GM19455 (cell line): ENCODE measurements around the gene ZFP36.

Experiments used
- ATAC-seq: cut with Tn5 transposase; IDR thresholded peaks from one replicate; pipeline ENCODE4 v1.9.1; 2021; ENCODE audit not compliant: unreplicated experiment

The ZFP36 gene

DNA sequence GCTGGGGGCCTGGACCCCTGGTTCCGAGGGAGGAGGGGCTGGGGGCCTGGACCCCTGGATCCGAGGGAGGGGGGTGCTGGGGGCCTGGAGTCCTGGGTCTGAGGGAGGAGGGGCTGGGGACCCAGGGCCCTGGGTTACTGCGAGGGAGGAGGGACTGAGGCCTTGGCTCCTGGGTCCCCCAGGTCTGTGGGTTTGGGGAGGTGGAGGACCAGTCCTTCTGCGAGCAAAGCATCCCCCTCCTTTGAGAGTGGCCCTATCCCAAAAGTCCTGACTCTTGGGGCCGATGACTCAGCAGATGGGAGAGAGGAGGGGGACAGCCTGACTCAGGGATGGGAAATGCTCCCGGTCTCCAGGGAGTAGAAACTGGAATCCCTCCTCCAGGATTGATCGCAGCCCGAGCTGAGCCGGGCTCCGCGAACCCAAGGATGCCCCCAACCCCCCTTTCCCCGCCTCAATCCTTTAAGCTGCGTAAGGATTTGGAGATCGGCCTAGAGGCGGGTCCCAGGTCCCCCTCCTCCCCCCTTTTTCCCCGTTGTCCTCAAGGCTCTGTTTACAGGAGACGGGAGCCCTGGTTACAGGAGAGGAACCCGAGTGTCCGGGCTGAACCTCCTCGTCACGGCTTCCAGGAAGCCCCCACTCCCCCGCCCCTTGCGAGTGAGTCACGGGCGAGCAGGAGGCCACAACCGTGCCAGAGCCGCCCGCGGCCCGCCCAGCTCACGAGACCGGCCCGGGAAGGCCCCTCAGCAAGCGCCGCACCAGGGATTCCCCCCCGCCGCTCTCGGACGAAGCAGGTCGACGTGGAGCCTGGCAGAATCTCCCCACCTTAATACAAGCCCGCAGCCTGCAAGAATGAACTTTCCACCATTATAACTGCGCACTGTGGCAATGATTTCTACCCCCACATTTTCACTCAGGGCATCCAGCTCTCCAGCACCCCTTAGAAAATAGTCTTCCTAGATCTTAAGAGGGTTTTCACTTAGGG lies 3.0 kb upstream of the ZFP36 start:
- ATAC-seq = no peak

DNA sequence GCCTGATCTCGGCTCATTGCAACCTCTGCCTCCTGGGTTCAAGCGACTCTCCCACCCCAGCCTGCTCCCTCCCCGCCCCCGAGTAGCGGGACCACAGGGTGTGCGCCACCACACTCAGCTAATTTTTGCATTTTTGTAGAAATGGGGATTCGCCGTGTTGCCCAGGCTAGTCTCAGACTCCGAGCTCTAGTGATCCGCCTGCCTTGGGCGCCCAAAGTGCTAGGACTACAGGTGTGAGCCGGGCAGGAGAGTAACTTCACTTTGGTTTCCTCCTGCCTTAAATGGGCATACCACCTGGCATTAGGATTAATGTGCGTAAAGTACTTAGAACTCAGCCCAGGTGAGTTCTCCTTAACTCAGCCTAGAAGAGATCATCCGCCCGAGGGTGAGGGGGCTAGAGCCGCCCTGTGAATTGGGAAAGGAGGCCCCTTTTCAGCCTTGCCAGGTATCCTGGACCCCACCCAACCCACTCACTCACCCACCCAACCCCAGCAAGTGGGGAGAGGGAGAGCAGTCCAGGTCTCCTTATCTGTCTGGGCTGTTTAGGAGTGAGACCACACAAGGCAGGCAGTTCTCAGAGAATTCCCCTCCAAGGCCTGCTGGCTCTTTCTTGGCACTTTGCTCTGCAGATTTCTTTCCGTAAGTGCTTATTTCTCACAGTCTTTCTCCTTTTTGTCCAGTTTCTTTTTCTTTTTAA lies 1.2 kb upstream of the ZFP36 start:
- no peak for ATAC-seq

DNA sequence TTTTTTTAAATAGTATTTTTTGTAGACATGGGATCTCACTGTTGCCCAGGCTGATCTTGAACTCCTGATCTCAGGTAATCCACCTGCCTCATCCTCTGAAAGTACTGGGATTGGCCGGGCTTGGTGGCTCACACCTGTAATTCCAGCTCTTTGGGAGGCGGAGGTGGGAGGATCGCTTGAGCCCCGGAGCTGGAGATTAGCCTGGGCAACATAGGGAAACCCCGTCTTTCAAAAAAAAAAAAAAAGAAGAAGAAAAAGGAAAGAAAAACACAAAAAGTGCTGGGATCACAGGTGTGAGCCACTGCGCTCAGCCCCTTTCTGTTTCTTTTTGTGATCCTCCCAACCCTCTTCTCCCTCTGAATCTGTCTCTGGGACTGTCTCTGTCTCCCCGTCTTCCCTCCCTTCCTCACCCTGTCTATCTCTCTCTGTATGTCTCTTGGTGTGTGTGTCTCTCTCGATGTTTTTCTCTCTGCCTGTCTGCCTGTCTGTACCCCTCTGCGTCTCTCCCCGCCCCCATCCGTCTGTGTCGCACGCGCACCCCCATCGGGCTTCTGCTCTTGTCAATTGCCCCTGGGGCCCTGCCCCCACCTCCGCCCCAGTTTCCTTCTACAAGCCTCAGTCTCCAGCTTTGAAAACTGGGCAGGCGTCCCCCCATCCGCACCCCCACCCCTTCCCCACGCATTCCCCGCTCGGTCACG lies 540 bp upstream of the ZFP36 start:
- ATAC-seq = no peak

- no peak for ATAC-seq
Measured at GRCh38 chr19:39407410-39407659, 688 bp downstream of the ZFP36 start.

GRCh38 chr19:39407660-39408391 lies 1.2 kb downstream of the ZFP36 start:
- no peak for ATAC-seq

DNA sequence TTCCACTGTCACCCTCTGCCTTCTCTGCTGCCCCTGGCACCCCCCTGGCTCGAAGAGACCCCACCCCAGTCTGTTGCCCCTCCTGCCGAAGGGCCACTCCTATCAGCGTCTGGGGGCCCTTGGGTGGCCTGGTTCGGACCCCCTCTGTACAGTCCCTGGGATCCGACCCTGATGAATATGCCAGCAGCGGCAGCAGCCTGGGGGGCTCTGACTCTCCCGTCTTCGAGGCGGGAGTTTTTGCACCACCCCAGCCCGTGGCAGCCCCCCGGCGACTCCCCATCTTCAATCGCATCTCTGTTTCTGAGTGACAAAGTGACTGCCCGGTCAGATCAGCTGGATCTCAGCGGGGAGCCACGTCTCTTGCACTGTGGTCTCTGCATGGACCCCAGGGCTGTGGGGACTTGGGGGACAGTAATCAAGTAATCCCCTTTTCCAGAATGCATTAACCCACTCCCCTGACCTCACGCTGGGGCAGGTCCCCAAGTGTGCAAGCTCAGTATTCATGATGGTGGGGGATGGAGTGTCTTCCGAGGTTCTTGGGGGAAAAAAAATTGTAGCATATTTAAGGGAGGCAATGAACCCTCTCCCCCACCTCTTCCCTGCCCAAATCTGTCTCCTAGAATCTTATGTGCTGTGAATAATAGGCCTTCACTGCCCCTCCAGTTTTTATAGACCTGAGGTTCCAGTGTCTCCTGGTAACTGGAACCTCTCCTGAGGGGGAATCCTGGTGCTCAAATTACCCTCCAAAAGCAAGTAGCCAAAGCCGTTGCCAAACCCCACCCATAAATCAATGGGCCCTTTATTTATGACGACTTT lies 2.0 kb downstream of the ZFP36 start:
- ATAC-seq = no peak

DNA sequence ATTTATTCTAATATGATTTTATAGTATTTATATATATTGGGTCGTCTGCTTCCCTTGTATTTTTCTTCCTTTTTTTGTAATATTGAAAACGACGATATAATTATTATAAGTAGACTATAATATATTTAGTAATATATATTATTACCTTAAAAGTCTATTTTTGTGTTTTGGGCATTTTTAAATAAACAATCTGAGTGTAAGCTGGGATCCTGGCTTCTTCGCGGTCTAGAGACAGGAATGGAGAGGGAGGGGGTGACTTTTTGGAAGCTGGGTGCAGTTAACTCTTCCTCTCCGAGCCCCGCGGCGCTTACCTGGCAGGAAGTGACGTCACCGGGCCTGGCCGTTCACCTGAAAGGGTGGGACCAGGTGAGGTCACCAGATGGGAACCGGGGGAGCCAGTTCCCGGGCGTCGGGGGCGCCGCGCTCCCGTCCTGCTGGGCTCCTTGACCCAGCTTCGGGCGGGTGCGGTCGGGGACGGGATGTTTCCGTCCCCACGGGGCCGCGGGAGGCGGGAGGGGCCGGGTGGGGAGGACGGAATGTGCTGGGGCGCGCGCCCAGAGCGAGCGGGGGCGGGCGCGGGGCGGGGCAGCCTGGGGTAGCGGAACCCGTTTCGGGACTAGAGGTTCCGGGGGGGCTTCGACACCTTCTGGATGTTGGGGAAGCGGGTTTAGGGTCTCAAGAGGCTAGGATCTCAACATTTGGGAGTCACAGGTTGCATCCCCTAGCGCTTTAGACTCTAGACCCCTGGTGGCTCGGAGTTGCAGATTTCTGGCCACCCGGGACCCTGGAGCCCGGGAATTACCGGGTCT lies 2.8 kb downstream of the ZFP36 start:
- ATAC-seq = no peak

GRCh38 chr19:39410017-39410830 lies 3.6 kb downstream of the ZFP36 start:
- ATAC-seq = no peak

DNA sequence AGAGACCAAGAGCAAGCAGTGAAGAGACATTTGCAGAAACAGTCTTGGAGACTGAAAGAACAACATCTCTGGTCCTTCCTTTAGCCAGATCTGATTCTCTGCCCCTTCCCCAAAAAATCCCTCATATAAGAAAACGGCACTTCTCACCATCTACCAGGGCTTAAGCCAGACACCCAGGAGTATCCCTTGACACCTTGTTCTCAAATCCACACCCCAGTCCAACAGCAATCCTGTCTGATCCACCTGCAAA lies 4.1 kb downstream of the ZFP36 start:
- ATAC-seq = no peak

DNA sequence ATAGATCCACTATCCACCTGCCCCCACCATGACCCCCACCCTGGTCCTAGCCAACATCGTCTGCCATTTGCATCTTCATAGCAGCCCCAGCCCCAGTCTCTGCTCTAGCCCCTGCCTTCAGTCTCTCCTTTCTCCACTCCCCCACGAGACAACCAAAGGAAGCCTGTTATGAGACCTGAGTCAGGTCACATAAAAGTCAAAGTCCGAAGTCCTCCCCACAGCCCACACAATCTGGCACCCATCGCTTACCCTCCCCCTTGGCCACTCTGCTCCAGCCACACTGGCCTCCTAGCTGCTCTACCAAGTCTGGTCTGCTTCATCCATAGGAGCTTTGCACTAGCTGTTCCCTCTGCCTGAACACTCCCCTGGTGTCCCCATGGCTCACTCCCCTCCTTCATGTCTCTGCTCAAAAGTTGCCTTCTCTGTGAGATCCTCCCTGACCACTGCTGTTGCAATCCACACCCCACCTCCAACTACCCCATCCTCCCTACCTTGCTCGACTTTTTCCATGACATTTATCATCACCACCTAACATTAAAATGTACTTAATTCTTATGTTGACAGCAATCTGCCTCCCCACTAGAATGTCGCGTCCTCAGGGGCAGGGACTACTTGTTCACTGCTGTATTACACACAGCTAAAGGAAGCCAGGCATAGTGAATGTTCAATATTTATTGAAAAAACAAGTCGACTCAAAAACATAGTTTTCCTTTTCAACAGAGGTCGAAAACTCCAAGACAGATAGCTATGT lies 4.6 kb downstream of the ZFP36 start:
- ATAC-seq = no peak

DNA sequence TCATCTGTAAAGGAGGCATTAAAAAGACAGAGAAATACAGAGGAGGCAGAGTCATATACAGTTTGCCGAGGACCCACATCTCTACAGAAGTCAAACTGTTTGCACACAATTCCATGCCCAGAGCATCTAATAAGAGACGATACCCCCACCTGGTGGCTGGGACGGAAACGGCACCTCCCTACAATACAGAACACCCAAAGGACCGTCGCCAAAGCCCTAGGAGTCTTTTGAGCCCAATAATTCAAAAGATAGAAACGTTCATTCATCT lies 5.1 kb downstream of the ZFP36 start:
- peak; percentile 26 for ATAC-seq

GRCh38 chr19:39412100-39412866 lies 5.6 kb downstream of the ZFP36 start, which contains the start of gene PLEKHG2:
Gene PLEKHG2, plus strand, starts transcription at chr19:39412669. Its CDS starts 1,418 bp downstream, at chr19:39414087.
- peak; percentile 63 for ATAC-seq

DNA sequence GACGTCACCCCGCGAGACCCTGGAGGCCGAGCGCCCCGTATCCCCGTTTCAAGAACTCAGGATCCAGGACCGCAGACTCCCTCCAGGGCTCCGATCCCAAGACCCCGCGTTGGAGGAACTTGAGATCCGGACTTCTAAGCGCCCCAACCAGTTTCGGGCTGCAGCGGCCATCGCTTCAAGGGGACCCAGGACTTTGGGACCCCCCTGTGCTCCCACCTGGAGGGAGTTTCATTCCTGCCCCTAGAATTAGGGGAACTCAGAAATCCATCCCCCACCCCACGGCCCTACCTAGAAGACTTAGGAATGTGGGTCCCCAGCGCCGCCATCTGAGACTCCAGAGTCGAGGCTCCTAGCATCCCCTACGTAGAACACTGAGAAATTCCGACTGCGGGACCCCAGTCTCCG lies 6.2 kb downstream of the ZFP36 start:
- no peak for ATAC-seq

GRCh38 chr19:39413272-39413910 lies 6.7 kb downstream of the ZFP36 start:
- ATAC-seq = no peak

DNA sequence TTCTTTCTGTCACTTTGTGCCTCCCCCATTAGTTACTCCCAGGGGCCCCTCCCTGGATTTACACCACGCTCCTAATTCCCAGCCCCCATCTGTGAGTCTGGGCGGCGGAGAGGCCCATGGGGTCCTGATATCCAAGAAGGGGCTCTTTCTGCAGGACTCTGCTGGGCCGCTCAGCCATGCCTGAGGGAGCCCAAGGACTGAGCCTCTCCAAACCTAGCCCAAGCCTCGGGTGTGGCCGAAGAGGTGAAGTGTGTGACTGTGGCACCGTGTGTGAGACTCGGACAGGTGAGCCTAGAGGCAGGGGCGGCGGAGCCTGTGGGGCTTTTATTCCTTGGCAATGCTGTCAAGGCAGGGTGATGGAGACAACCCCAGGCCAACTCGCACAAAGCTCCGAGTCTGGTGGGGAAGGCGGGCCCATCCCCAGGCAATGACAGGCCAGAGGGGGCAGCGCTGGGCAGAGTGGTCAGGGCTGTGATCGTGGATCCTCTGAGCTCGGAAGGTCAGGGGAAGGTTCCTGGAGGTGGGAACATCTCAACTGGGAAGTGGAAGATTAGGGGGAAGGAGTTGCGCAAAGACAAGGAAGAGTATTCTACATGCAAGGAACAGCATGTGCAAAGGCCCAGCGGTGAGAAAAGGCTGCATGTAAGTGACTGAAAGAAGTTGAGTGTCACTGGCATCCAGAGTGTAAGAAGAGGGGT lies 7.4 kb downstream of the ZFP36 start:
- no peak for ATAC-seq
